ENCODE data around the gene CCDC178.

- TF ChIP-seq, protein P1, sequence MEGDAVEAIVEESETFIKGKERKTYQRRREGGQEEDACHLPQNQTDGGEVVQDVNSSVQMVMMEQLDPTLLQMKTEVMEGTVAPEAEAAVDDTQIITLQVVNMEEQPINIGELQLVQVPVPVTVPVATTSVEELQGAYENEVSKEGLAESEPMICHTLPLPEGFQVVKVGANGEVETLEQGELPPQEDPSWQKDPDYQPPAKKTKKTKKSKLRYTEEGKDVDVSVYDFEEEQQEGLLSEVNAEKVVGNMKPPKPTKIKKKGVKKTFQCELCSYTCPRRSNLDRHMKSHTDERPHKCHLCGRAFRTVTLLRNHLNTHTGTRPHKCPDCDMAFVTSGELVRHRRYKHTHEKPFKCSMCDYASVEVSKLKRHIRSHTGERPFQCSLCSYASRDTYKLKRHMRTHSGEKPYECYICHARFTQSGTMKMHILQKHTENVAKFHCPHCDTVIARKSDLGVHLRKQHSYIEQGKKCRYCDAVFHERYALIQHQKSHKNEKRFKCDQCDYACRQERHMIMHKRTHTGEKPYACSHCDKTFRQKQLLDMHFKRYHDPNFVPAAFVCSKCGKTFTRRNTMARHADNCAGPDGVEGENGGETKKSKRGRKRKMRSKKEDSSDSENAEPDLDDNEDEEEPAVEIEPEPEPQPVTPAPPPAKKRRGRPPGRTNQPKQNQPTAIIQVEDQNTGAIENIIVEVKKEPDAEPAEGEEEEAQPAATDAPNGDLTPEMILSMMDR (conservative IDR thresholded peaks at IDR 0.05 in 1 of 2, IDR thresholded peaks at IDR 0.05 in 1 of 2; ENCODE audit: low read depth in 1 of 2, low read length in 2 of 2) = no peak
- no peak for TF ChIP-seq EZH2 (IDR thresholded peaks at IDR 0.05; ENCODE audit: low read length, missing control alignments)
These were observed 377.6 kb downstream of the CCDC178 start for GRCh38 chr18:33062834-33063364.
